Ishikawa (cell line): ENCODE measurements around the gene PKNOX2.

Experiments
- CEBPB ChIP-seq: IDR thresholded peaks from 2 replicates; pipeline ENCODE4 v1.6.1; 2012
- CREB1 ChIP-seq: IDR thresholded peaks from 2 replicates; pipeline ENCODE4 v1.6.1; 2012; ENCODE audit warnings: low read depth
- EGR1 ChIP-seq: IDR thresholded peaks from 2 replicates; pipeline ENCODE4 v1.6.1; 2012
- EP300 ChIP-seq: IDR thresholded peaks from 2 replicates; pipeline ENCODE4 v1.6.1; 2012; ENCODE audit warnings: borderline replicate concordance
- FOXM1 ChIP-seq: IDR thresholded peaks from 2 replicates; pipeline ENCODE4 v1.6.1; 2012; ENCODE audit warnings: low read depth, borderline replicate concordance
- MAX ChIP-seq: IDR thresholded peaks from 2 replicates; pipeline ENCODE4 v1.6.1; 2012
- NFIC ChIP-seq: IDR thresholded peaks from 2 replicates; pipeline ENCODE4 v1.6.1; 2012
- RAD21 ChIP-seq: IDR thresholded peaks from 2 replicates; pipeline ENCODE4 v1.6.1; 2012; ENCODE audit warnings: low read depth
- TAF1 ChIP-seq: IDR thresholded peaks from 2 replicates; pipeline ENCODE4 v1.6.1; 2012; ENCODE audit warnings: low read depth, mild to moderate bottlenecking
- TCF12 ChIP-seq: IDR thresholded peaks from 2 replicates; pipeline ENCODE4 v1.6.1; 2012; ENCODE audit warnings: low read depth
- TEAD4 ChIP-seq: IDR thresholded peaks from 2 replicates; pipeline ENCODE4 v1.6.1; 2012
- YY1 ChIP-seq: IDR thresholded peaks from 2 replicates; pipeline ENCODE4 v1.6.1; 2012; ENCODE audit warnings: low read depth
- ZBTB7A ChIP-seq: IDR thresholded peaks from 2 replicates; pipeline ENCODE4 v1.6.1; 2012; ENCODE audit warnings: low read depth
- TF ChIP-seq, protein P1 (sequence below): IDR thresholded peaks from 2 replicates; pipeline ENCODE4 v1.6.1; 2012
- TF ChIP-seq, protein P2 (sequence below): IDR thresholded peaks from 2 replicates; pipeline ENCODE4 v1.6.1; 2012; ENCODE audit warnings: low read depth, mild to moderate bottlenecking

The PKNOX2 gene

DNA sequence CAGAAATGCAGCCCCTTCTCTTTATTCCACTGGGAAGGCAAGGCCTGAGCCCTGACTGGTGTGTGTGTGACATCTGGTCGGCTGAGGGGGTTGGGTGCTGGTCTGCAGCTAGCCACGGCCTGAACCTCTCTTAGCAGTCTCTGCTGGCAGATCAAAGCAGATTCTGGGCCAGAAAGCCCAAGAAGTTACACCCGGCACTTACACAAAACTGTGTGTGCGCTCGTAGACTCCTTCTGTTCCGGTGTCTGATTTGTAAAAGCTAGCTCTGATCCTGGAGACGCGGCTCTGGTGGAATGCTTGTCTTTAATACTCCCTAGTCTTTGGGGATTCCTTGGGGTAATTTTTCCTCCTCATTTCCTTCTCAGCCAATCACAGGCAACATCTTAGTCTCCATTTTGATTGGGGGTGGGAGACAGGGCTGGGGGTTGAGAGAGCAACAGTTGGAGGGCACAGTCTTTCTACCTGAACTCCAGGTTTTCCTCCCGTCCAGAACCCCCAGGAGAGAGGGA, 5.5 kb downstream of the PKNOX2 start:
- TF ChIP-seq, protein P1, sequence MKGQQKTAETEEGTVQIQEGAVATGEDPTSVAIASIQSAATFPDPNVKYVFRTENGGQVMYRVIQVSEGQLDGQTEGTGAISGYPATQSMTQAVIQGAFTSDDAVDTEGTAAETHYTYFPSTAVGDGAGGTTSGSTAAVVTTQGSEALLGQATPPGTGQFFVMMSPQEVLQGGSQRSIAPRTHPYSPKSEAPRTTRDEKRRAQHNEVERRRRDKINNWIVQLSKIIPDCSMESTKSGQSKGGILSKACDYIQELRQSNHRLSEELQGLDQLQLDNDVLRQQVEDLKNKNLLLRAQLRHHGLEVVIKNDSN = no peak
- no peak for TF ChIP-seq MAX
- no peak for TF ChIP-seq YY1
- TF ChIP-seq CREB1 = no peak
- no peak for TF ChIP-seq EGR1
- TF ChIP-seq TCF12 = no peak
- TF ChIP-seq TEAD4 = no peak
- no peak for TF ChIP-seq NFIC
- TF ChIP-seq CEBPB = no peak
- TF ChIP-seq ZBTB7A = no peak
- TF ChIP-seq FOXM1 = no peak
- TF ChIP-seq RAD21 = no peak
- TF ChIP-seq EP300 = no peak
- TF ChIP-seq, protein P2, sequence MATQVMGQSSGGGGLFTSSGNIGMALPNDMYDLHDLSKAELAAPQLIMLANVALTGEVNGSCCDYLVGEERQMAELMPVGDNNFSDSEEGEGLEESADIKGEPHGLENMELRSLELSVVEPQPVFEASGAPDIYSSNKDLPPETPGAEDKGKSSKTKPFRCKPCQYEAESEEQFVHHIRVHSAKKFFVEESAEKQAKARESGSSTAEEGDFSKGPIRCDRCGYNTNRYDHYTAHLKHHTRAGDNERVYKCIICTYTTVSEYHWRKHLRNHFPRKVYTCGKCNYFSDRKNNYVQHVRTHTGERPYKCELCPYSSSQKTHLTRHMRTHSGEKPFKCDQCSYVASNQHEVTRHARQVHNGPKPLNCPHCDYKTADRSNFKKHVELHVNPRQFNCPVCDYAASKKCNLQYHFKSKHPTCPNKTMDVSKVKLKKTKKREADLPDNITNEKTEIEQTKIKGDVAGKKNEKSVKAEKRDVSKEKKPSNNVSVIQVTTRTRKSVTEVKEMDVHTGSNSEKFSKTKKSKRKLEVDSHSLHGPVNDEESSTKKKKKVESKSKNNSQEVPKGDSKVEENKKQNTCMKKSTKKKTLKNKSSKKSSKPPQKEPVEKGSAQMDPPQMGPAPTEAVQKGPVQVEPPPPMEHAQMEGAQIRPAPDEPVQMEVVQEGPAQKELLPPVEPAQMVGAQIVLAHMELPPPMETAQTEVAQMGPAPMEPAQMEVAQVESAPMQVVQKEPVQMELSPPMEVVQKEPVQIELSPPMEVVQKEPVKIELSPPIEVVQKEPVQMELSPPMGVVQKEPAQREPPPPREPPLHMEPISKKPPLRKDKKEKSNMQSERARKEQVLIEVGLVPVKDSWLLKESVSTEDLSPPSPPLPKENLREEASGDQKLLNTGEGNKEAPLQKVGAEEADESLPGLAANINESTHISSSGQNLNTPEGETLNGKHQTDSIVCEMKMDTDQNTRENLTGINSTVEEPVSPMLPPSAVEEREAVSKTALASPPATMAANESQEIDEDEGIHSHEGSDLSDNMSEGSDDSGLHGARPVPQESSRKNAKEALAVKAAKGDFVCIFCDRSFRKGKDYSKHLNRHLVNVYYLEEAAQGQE = no peak
- TF ChIP-seq TAF1 = no peak

DNA sequence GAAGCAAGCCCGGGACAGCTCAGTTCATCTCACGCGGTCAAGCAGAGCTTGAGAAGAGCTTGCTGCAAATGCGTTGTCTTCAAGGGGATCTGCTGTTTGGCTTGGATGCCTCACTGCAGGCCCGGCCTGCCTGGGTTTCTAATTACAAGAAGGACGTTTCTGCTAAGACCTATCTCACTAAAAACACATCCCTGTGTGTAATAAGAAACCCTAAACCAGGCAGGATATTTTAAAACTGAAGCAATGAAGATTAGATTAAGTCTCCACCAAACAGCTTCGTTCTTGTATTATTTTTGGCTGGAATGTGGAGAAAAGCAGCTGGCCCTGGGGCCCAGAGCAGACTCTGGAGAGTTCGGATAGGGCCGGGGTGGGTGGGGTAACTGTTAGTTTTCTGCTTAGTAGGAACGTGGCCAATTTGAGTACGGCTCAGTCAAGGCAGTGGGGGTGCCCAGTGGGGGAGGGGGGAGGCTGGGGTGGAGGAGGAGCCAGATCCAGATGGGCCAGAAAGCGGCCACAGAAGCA, 6.0 kb downstream of the PKNOX2 start:
- TF ChIP-seq MAX (no peak), ZBTB7A (no peak), CREB1 (no peak), NFIC (no peak), FOXM1 (no peak), RAD21 (no peak), TCF12 (no peak), EP300 (no peak), TEAD4 (no peak)
- TF ChIP-seq, protein P1 = no peak
- TF ChIP-seq, protein P2 = no peak

DNA sequence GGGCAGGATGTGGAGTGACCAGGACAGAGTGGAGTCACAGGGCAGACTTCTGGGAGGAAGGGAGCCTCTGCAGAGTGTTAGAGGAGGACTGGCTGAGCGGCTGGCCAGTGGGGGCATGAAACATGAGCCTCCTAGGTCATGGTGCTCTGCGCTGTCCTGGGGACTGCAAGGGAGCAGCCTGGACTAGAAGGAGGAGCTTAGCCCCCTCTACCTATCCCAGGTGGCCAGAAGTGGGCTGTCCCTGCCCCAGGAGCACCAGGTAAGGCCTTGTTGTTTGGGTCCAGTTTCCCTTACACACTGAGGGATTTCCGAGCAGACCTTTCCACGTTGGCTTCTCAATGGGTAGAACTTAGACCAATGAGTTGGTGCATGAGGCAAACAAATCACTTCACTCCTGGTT, 7.4 kb downstream of the PKNOX2 start:
- TF ChIP-seq FOXM1 = no peak

DNA sequence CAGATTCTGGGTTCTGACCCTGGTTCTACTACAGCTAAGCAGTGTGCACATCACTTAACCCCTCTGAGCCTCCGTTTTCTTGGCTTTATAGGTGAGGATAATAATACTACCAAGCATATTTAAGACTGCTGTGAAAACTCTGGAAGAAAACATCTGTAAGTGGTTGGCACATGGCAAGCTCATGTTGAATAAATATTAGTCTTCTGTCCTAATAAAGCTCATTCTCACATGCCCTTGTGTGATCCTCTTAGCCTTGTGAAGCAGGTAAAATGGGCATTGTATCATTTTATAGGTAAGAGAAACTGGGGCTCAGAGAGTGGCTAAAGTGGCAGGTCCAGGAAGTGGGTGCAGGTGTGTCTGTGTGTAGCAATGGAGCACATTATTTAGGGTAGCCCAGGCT, 8.5 kb downstream of the PKNOX2 start:
- TF ChIP-seq TCF12 = no peak
- TF ChIP-seq CREB1 = no peak
- no peak for TF ChIP-seq NFIC
- TF ChIP-seq RAD21 = no peak
- TF ChIP-seq, protein P2 = no peak
- TF ChIP-seq, protein P1 = no peak
- TF ChIP-seq TEAD4 = no peak
- no peak for TF ChIP-seq EGR1
- no peak for TF ChIP-seq EP300
- TF ChIP-seq TAF1 = no peak
- TF ChIP-seq ZBTB7A = no peak
- TF ChIP-seq MAX = no peak
- no peak for TF ChIP-seq CEBPB
- TF ChIP-seq FOXM1 = no peak
- no peak for TF ChIP-seq YY1

DNA sequence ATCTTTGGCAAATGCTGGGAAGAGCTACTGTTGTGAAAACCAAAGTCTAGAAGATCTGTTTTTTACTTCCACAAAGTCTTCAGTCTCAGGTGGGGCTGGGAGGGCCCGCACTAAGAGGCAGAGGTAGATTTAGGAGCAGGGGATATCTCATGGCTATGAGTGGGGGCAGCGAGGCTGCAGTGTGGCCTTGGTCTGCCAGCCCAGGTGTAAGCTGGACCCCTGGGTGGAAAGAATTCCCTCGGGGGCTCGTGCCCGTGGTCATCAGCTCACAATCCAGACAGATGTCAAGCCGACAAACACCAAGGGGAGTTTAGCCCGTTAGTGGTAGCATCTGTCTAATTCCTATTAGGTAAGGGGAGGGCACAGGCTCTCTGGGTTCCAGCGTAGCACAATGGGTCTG, 9.0 kb downstream of the PKNOX2 start:
- TF ChIP-seq, protein P1 = no peak
- TF ChIP-seq EGR1 (no peak), RAD21 (no peak), EP300 (no peak), TEAD4 (no peak), NFIC (no peak), YY1 (no peak), TCF12 (no peak), FOXM1 (no peak), TAF1 (no peak), ZBTB7A (no peak), CREB1 (no peak), CEBPB (no peak), MAX (no peak)
- TF ChIP-seq, protein P2 = no peak
